SK-N-SH (cell line): Measurements from ENCODE around the gene INPP5A. TPM values are rescaled to one million over a fixed set of nuclear protein-coding genes. Genes with fewer than 3 reads are reported as not detected.

Experiments
- CTCF ChIA-PET: fragments of 300-600, 350-600 bp; formaldehyde crosslinking; extraction: SDS; loops from one replicate; lab custom pipeline; 2021; lab: Yijun Ruan, JAX
- POLR2A ChIA-PET: fragments of 350-600 bp; sonication (Branson Sonifier 250); formaldehyde crosslinking; extraction: SDS; loops from one replicate; lab custom pipeline; 2020; ENCODE audit warnings: antibody characterized with exemption, inconsistent platforms; lab: Yijun Ruan, JAX
- DNase-seq: peaks from one replicate; pipeline ENCODE4 v3.0.0; 2012
- H2AFZ ChIP-seq: fragments of 200-600 bp; sonication (generic); 2 replicates; pipeline ENCODE4 v1.8.1; 2016; ENCODE audit warnings: antibody characterized with exemption, mild to moderate bottlenecking, low read depth
- H3F3A ChIP-seq: fragments of 200-600 bp; sonication (generic); replicated peaks from 2 replicates; pipeline ENCODE3; 2016; ENCODE audit warnings: antibody characterized with exemption, mild to moderate bottlenecking; ENCODE audit not compliant: insufficient read depth
- H3K27ac ChIP-seq, 2 experiments: fragments of 200-500 bp in 1 of 2; fragments of 200-600 bp in 1 of 2; sonication (Bioruptor generic) in 1 of 2; sonication (generic), shearing (Covaris generic) in 1 of 2; 2 replicates each; pipeline versions ENCODE4 v1.5.1 to v1.6.1; 2014 to 2016; ENCODE audit warnings: low read depth in 2 of 2, inconsistent platforms in 1 of 2, low read length in 1 of 2, mild to moderate bottlenecking in 1 of 2, mixed read lengths in 1 of 2
- H3K27me3 ChIP-seq: fragments of 200-600 bp; sonication (generic), shearing (Covaris generic); 2 replicates; pipeline ENCODE4 v1.6.1; 2016; ENCODE audit warnings: mixed run types; ENCODE audit not compliant: insufficient read depth
- H3K36me3 ChIP-seq, 2 experiments: fragments of 200-500 bp in 1 of 2; fragments of 200-600 bp in 1 of 2; sonication (Bioruptor generic) in 1 of 2; sonication (generic) in 1 of 2; replicated peaks in 1 of 2; 2 replicates each; pipeline versions ENCODE3 to v1.5.1; 2014 to 2016; ENCODE audit warnings: low read length in 1 of 2, mild to moderate bottlenecking in 1 of 2; ENCODE audit not compliant: insufficient read depth in 2 of 2, control insufficient read depth in 1 of 2
- H3K4me1 ChIP-seq, 2 experiments: fragments of 200-500 bp in 1 of 2; fragments of 200-600 bp in 1 of 2; sonication (Bioruptor generic) in 1 of 2; sonication (generic), shearing (Covaris generic) in 1 of 2; 2 replicates each; pipeline versions ENCODE4 v1.5.1 to v1.6.1; 2014 to 2016; ENCODE audit warnings: low read depth in 1 of 2, low read length in 1 of 2, mixed run types in 1 of 2; ENCODE audit not compliant: insufficient read depth in 2 of 2, control insufficient read depth in 1 of 2
- H3K4me2 ChIP-seq: fragments of 200-600 bp; sonication (generic), shearing (Covaris generic); 2 replicates; pipeline ENCODE4 v1.6.1; 2017; ENCODE audit warnings: mixed run types
- H3K4me3 ChIP-seq, 2 experiments: fragments of 200-500 bp in 1 of 2; fragments of 200-600 bp in 1 of 2; sonication (Bioruptor generic) in 1 of 2; sonication (generic), shearing (Covaris generic) in 1 of 2; 2 replicates each; pipeline versions ENCODE4 v1.5.1 to v1.8.1; 2014 to 2016; ENCODE audit warnings: low read depth in 2 of 2, inconsistent platforms in 1 of 2, low read length in 1 of 2, mild to moderate bottlenecking in 1 of 2, mixed read lengths in 1 of 2, moderate library complexity in 1 of 2
- H3K79me2 ChIP-seq: fragments of 200-600 bp; sonication (generic); 2 replicates; pipeline ENCODE4 v1.8.1; 2017; ENCODE audit warnings: mild to moderate bottlenecking; ENCODE audit not compliant: insufficient read depth
- H3K9ac ChIP-seq: fragments of 200-600 bp; sonication (generic); 2 replicates; pipeline ENCODE4 v1.6.1; 2017; ENCODE audit warnings: mixed run types
- H3K9me2 ChIP-seq: fragments of 200-600 bp; sonication (generic); 2 replicates; pipeline ENCODE4 v1.6.1; 2017; ENCODE audit warnings: mixed run types
- H3K9me3 ChIP-seq: fragments of 200-600 bp; sonication (generic); 2 replicates; pipeline ENCODE4 v1.6.1; 2017; ENCODE audit warnings: mixed run types, mild to moderate bottlenecking, moderate library complexity
- H4K20me1 ChIP-seq: fragments of 200-600 bp; sonication (generic); 2 replicates; pipeline ENCODE4 v1.6.1; 2017; ENCODE audit warnings: mild to moderate bottlenecking, mixed run types; ENCODE audit not compliant: insufficient read depth
- CTCF ChIP-seq: fragments of 200-600 bp; sonication (generic); IDR thresholded peaks from 2 replicates; pipeline ENCODE4 v1.6.1; 2017; ENCODE audit warnings: antibody characterized with exemption, mild to moderate bottlenecking, moderate library complexity
- ELF1 ChIP-seq: IDR thresholded peaks from 2 replicates; pipeline ENCODE4 v1.4.0; 2012
- EP300 ChIP-seq, 2 experiments: IDR thresholded peaks; 2 replicates each; pipeline versions ENCODE4 v1.4.0 to v1.6.1; 2012; ENCODE audit warnings: borderline replicate concordance in 1 of 2, low read depth in 1 of 2, low read length in 1 of 2
- FOSL2 ChIP-seq: IDR thresholded peaks from 2 replicates; pipeline ENCODE4 v1.4.0; 2012; ENCODE audit warnings: low read depth, mild to moderate bottlenecking, moderate library complexity, borderline replicate concordance
- FOXJ3 ChIP-seq: sonication (generic); formaldehyde crosslinking; IDR thresholded peaks from 2 replicates; pipeline ENCODE4 v1.5.1; 2020; ENCODE audit warnings: mild to moderate bottlenecking, missing genetic modification reagents
- FOXM1 ChIP-seq: IDR thresholded peaks from 2 replicates; pipeline ENCODE4 v1.4.0; 2012; ENCODE audit warnings: low read depth, mild to moderate bottlenecking
- GABPA ChIP-seq: IDR thresholded peaks from 2 replicates; pipeline ENCODE4 v1.4.0; 2012; ENCODE audit warnings: low read depth, mild to moderate bottlenecking
- JUND ChIP-seq: IDR thresholded peaks from 2 replicates; pipeline ENCODE4 v1.4.0; 2012
- MAX ChIP-seq: IDR thresholded peaks from 2 replicates; pipeline ENCODE4 v1.4.0; 2012; ENCODE audit warnings: low read depth
- MEF2A ChIP-seq: IDR thresholded peaks from 2 replicates; pipeline ENCODE4 v1.4.0; 2012; ENCODE audit warnings: low read depth, borderline replicate concordance
- NFIC ChIP-seq: IDR thresholded peaks from 2 replicates; pipeline ENCODE4 v1.4.0; 2012; ENCODE audit warnings: borderline replicate concordance
- NRF1 ChIP-seq: IDR thresholded peaks from 2 replicates; pipeline ENCODE4 v1.6.1; 2012; ENCODE audit warnings: low read depth, mild to moderate bottlenecking, low read length
- PBX3 ChIP-seq: IDR thresholded peaks from 2 replicates; pipeline ENCODE4; 2012
- RFX5 ChIP-seq: IDR thresholded peaks from 2 replicates; pipeline ENCODE4 v1.6.1; 2012; ENCODE audit warnings: mild to moderate bottlenecking, improper control_type of control experiment, low read length
- RXRA ChIP-seq: IDR thresholded peaks from 2 replicates; pipeline ENCODE4 v1.4.0; 2012; ENCODE audit warnings: low read depth, mild to moderate bottlenecking, borderline replicate concordance
- SMC3 ChIP-seq: IDR thresholded peaks from 2 replicates; pipeline ENCODE4 v1.6.1; 2012; ENCODE audit warnings: low read depth, low read length, improper control_type of control experiment
- TAF1 ChIP-seq: IDR thresholded peaks from 2 replicates; pipeline ENCODE4 v1.6.1; 2012; ENCODE audit warnings: low read depth, mild to moderate bottlenecking, low read length, moderate library complexity, borderline replicate concordance
- WGBS: methylation state at CpG from one replicate; pipeline ENCODE4 v1.1.6; 2017; ENCODE audit warnings: low lambda C conversion rate; 5-methylcytosine and 5-hydroxymethylcytosine counted together
- polyA plus RNA-seq, 3 experiments: library from polyadenylated mRNA; depleted of rRNA; stranded (reverse); fragments of >200 nt; gene quantifications; 2 replicates each; pipeline ENCODE4 v1.2.3, GENCODE V29; 2012
- TF ChIP-seq, protein P1 (sequence below): fragments of 150-350 bp; IDR thresholded peaks from 2 replicates; pipeline ENCODE4 v1.6.1; 2016; ENCODE audit warnings: mild to moderate bottlenecking, low read depth, low read length
- TF ChIP-seq, protein P2 (sequence below): IDR thresholded peaks from 2 replicates; pipeline ENCODE4 v1.4.0; 2012; ENCODE audit warnings: low read depth, borderline replicate concordance
- TF ChIP-seq, protein P3 (sequence below): fragments of 150-350 bp; IDR thresholded peaks from 2 replicates; pipeline ENCODE4 v1.6.1; 2017; ENCODE audit warnings: antibody characterized with exemption, low read length, low read depth, borderline replicate concordance

The INPP5A gene
- polyA plus RNA-seq, 1 of the 3 experiments (the other 2 are of a cell fraction), result 12.0 TPM

- no peak for TF ChIP-seq NRF1
- TF ChIP-seq MAX, result no peak
- no peak for TF ChIP-seq SMC3
Observed at GRCh38 chr10:132590752-132591121, 53.1 kb downstream of the INPP5A start.

DNA sequence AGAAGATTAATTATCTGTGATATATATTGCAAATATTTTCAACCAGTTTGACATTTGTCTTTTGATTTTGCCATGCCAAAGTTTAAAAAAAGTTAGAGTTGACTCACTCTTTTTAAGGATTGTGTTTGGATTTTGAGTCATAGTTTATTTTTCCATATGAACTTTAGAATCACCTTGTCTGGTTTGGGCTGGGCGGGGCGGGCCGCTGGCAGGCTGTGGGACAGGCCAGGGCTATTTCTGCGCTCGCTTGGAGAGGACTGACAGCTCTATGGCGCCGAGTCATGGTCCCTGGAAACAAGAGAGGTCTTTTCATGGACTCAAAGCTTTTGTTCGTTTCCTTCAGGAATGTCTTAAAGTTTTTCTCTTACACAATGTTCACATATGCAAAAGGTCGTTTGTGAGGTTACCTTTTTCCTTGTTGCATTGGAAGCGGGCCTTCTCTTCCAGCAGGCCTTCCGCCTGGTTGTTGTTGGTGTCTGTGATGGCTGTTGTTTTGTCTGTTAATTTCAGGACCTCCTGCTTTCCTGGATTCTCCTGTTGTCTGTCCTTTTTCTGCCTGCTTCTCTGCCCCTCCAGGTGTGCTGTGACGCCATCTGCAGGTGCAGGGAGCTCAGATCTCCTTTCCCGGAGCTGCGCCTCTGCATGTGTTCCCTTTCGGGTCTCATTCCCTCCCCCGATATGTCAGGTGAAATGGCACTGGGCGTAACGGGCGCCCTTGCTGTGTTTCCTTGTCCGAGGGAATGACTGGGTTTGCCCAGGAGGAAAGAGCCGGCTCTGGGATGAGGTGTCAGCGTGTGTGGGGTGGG, 53.8 kb downstream of the INPP5A start:
- H4K20me1 ChIP-seq, result peaks cover 8% of the 10 kb centered on the region; the same call in 1 of the 2 replicates
- CTCF ChIA-PET, result no interaction called here

More at GRCh38 chr10:132590752-132591121, 53.1 kb downstream of the INPP5A start:
- Histone ChIP-seq H3K27me3 (no peaks in the 10 kb centered on the region), H3K4me1 (peaks cover 5 to 7% of the 10 kb centered on the region in 2 experiments; a peak in 1 of 4 replicates), H3K79me2 (peaks cover 80% of the 10 kb centered on the region), H3K4me3 (no peak overlapping the region), H3K9ac (no peak overlapping the region), H4K20me1 (peaks cover 8% of the 10 kb centered on the region; the same call in 1 of the 2 replicates), H3K36me3 (no peaks in the 10 kb centered on the region), H3K9me3 (no peaks in the 10 kb centered on the region), H3K27ac (no peak overlapping the region), H2AFZ (no peak overlapping the region), H3K4me2 (no peak overlapping the region), H3K9me2 (no peaks in the 10 kb centered on the region), H3F3A (peaks cover 3% of the 10 kb centered on the region)
- ChIA-PET POLR2A (no interaction called here), CTCF (no interaction called here)
- DNase-seq, result no peak
- WGBS, result 84% methylated on average over 10 of the region's 10 CpGs

More for the DNA sequence above, 53.8 kb downstream of the INPP5A start:
- Histone ChIP-seq H3K27ac (no peak overlapping the region), H2AFZ (no peak overlapping the region), H3K9me2 (no peaks in the 10 kb centered on the region), H3K4me1 (peaks cover under 1 to 5% of the 10 kb centered on the region in 2 experiments; a peak in 1 of 4 replicates), H3F3A (peaks cover 3% of the 10 kb centered on the region), H3K36me3 (no peaks in the 10 kb centered on the region), H3K4me2 (peak overlapping the region; percentile 40; the same call in 1 of the 2 replicates), H3K79me2 (peaks cover 82% of the 10 kb centered on the region), H3K9me3 (no peaks in the 10 kb centered on the region), H3K27me3 (no peaks in the 10 kb centered on the region)
- 75% methylated on average over 22 of the region's 22 CpGs for WGBS
- DNase-seq, result no peak
- TF ChIP-seq FOXJ3 (CRISPR knock-in tag), result no peak
- TF ChIP-seq, protein P1, sequence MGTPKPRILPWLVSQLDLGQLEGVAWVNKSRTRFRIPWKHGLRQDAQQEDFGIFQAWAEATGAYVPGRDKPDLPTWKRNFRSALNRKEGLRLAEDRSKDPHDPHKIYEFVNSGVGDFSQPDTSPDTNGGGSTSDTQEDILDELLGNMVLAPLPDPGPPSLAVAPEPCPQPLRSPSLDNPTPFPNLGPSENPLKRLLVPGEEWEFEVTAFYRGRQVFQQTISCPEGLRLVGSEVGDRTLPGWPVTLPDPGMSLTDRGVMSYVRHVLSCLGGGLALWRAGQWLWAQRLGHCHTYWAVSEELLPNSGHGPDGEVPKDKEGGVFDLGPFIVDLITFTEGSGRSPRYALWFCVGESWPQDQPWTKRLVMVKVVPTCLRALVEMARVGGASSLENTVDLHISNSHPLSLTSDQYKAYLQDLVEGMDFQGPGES, result no peak
- TF ChIP-seq, protein P2, sequence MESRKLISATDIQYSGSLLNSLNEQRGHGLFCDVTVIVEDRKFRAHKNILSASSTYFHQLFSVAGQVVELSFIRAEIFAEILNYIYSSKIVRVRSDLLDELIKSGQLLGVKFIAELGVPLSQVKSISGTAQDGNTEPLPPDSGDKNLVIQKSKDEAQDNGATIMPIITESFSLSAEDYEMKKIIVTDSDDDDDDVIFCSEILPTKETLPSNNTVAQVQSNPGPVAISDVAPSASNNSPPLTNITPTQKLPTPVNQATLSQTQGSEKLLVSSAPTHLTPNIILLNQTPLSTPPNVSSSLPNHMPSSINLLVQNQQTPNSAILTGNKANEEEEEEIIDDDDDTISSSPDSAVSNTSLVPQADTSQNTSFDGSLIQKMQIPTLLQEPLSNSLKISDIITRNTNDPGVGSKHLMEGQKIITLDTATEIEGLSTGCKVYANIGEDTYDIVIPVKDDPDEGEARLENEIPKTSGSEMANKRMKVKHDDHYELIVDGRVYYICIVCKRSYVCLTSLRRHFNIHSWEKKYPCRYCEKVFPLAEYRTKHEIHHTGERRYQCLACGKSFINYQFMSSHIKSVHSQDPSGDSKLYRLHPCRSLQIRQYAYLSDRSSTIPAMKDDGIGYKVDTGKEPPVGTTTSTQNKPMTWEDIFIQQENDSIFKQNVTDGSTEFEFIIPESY, result no peak
- TF ChIP-seq MEF2A, result 0 out of 2 replicates have a peak, but pooled peaks have one; percentile 14
- no peak for TF ChIP-seq ELF1
- 0 out of 2 replicates have a peak, but pooled peaks have one; percentile 13 for TF ChIP-seq FOSL2
- no peak for TF ChIP-seq EP300 (IDR thresholded peaks at IDR 0.05; ENCODE audit: borderline replicate concordance in 1 of 2, low read depth in 1 of 2, low read length in 1 of 2)
- TF ChIP-seq PBX3, result no peak
- TF ChIP-seq FOXM1, result no peak
- TF ChIP-seq JUND, result no peak
- TF ChIP-seq NFIC, result no peak
- no peak for TF ChIP-seq TAF1
- no peak for TF ChIP-seq RFX5
- no peak for TF ChIP-seq RXRA
- TF ChIP-seq GABPA, result no peak
- TF ChIP-seq CTCF, result no peak
- TF ChIP-seq, protein P3, sequence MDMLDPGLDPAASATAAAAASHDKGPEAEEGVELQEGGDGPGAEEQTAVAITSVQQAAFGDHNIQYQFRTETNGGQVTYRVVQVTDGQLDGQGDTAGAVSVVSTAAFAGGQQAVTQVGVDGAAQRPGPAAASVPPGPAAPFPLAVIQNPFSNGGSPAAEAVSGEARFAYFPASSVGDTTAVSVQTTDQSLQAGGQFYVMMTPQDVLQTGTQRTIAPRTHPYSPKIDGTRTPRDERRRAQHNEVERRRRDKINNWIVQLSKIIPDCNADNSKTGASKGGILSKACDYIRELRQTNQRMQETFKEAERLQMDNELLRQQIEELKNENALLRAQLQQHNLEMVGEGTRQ, result no peak
- TF ChIP-seq, all 33 proteins: peak for 2
- H3K9ac ChIP-seq, result no peak overlapping the region
- H3K4me3 ChIP-seq, result no peak overlapping the region
- POLR2A ChIA-PET, result no interaction called here
